Measurements from ENCODE around the gene TANGO6.

DNA sequence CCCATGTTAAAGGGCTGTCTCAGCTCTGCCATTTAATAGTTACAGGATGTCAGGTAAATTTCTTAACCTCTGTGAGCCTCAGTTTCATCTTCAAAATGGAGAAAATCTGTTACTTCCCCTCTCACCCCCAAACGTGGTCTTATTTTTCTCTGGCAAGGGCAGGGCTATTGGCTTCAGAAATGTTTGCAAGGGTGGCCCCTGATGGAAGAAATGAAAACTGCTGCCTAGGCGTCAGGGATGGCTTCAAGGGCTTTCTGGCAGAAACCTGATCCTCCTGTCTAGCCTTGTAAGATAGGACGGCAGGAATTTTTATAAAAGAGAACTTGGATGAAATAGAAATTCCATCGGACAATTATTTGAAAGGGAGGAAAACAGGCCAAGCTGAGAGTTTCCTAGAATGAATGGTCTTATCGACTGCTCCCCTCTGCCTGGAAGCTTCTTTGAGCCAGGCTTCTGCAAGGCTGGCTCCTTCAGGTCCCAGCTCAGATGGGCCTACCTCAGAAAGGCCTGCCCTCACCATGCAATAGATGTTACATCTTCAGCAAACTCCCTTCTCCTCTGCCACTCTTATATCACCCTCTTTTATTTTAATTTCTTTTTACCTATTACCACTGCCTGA, 43.0 kb upstream of the TANGO6 start:
- TF ChIP-seq CTCF (IDR thresholded peaks at IDR 0.05): peak; percentile 52 to 77 (median 64)
- no peak for TF ChIP-seq EP300 (IDR thresholded peaks at IDR 0.05)
- no peak for TF ChIP-seq POLR2A (IDR thresholded peaks at IDR 0.05)

Data from tibial nerve (tissue), 4 donors.